ENCODE measurements around the gene RIN1.

RIN1 gene

GRCh38 chr11:66293777-66294625, 42.2 kb downstream of the RIN1 start:
- DNase-seq (ENCODE audit: low spot score) = no peak

- no peak for DNase-seq (ENCODE audit: low spot score)
Observed at GRCh38 chr11:66293352-66293751, 42.9 kb downstream of the RIN1 start.

- no peak for DNase-seq (ENCODE audit: low spot score)
Observed at GRCh38 chr11:66292543-66293332, 43.5 kb downstream of the RIN1 start.

- no peak for DNase-seq (ENCODE audit: low spot score)
Observed at GRCh38 chr11:66291706-66292542, 44.3 kb downstream of the RIN1 start, which contains the start of gene TMEM151A. TSS of gene TMEM151A (plus strand) at chr11:66291894. CDS start at chr11:66292014, 120 bp downstream.

- no peak for DNase-seq (ENCODE audit: low spot score)
Observed at GRCh38 chr11:66291303-66291705, 44.9 kb downstream of the RIN1 start.

- no peak for DNase-seq (ENCODE audit: low spot score)
Observed at GRCh38 chr11:66290330-66290621, 46.0 kb downstream of the RIN1 start.

GRCh38 chr11:66289548-66290329, 46.5 kb downstream of the RIN1 start:
- DNase-seq (ENCODE audit: low spot score) = peak; percentile 88

GRCh38 chr11:66288671-66289547, 47.3 kb downstream of the RIN1 start, which contains the start of gene YIF1A:
TSS of gene YIF1A (minus strand) at chr11:66289143. CDS start at chr11:66288985, 158 bp downstream.
- peak; percentile 100 for DNase-seq (ENCODE audit: low spot score)

GRCh38 chr11:66287889-66288670, 48.2 kb downstream of the RIN1 start:
- DNase-seq (ENCODE audit: low spot score) = peak; percentile 47

- DNase-seq (ENCODE audit: low spot score) = no peak
Observed at GRCh38 chr11:66287211-66287888, 48.9 kb downstream of the RIN1 start.

- no peak for DNase-seq (ENCODE audit: low spot score)
Observed at GRCh38 chr11:66286699-66287098, 49.5 kb downstream of the RIN1 start.

- no peak for DNase-seq (ENCODE audit: low spot score)
Observed at GRCh38 chr11:66285250-66285947, 50.8 kb downstream of the RIN1 start.

GRCh38 chr11:66284526-66285078, 51.6 kb downstream of the RIN1 start:
- no peak for DNase-seq (ENCODE audit: low spot score)

- no peak for DNase-seq (ENCODE audit: low spot score)
Observed at GRCh38 chr11:66283461-66284105, 52.7 kb downstream of the RIN1 start.

GRCh38 chr11:66282468-66283455, 53.5 kb downstream of the RIN1 start:
- DNase-seq (ENCODE audit: low spot score) = peak; percentile 98
